Measurements from ENCODE around the gene PEX5L. TPM values are rescaled to one million over a fixed set of nuclear protein-coding genes. Genes with fewer than 3 reads are reported as not detected.

Gene PEX5L
- total and polyA plus RNA-seq, 2 donors (not counting 1 experiment from before 2014, with no cell fraction given) = not detected

DNA sequence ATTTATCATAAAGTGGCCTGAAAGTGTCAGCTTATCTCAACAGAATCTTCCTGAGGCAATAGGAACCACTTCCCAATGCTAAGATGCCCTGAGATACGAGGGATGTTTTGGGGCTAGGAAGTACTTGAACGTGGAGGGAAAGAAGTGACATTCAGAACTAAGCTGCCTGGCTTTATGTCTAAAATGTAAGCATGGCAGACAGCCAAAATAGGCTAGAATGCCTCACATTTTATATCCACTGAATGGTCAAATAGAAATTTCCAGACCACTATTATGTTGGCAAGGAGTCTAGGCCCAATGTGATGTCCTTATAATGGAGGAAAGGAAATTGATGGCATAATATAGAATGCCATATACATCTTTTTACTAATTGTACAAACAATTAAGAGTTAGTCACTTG is 154.9 kb downstream of the PEX5L start:
- no peak for ATAC-seq (ENCODE audit: low read depth)
- H4K20me1 ChIP-seq (ENCODE audit: control insufficient read depth, insufficient read depth, low read length, poor library complexity, severe bottlenecking) = no peaks in the 10 kb centered on the region
- no peak overlapping the region for H3K4me3 ChIP-seq (ENCODE audit: control extremely low read depth in 1 of 5, extremely low read depth in 1 of 5, insufficient read depth in 1 of 5, low read depth in 2 of 5, low read length in 4 of 5)
- 20% methylated on average over 1 of the region's 2 CpGs for WGBS (ENCODE audit: insufficient coverage)
- H3K4me2 ChIP-seq (replicated peaks; ENCODE audit: low read depth, low read length, poor library complexity, severe bottlenecking) = no peak overlapping the region
- no peak overlapping the region for H2AFZ ChIP-seq (ENCODE audit: insufficient read depth, low read depth, low read length, poor library complexity, severe bottlenecking)
- no peak overlapping the region for H3K27ac ChIP-seq (ENCODE audit: low read length in 2 of 2)
- ChIA-PET CTCF (no interaction called here), POLR2A (no interaction called here)
- no peaks in the 10 kb centered on the region for H3K9me3 Mint-ChIP-seq (ENCODE audit: insufficient read depth)
- no peaks in the 10 kb centered on the region for H3K4me1 ChIP-seq (ENCODE audit: control insufficient read depth in 2 of 2, insufficient read depth in 2 of 2, low read length in 2 of 2)
- intact Hi-C loops (cut with micrococcal nuclease) = no loop called here
- H3K36me3 ChIP-seq (replicated peaks in 1 of 2; ENCODE audit: control extremely low read depth in 1 of 2, control insufficient read depth in 1 of 2, extremely low read depth in 1 of 2, insufficient read depth in 2 of 2, low read length in 1 of 2) = no peaks in the 10 kb centered on the region
- no peaks in the 10 kb centered on the region for H3K79me2 ChIP-seq (ENCODE audit: control insufficient read depth, insufficient read depth, low read length)
- peaks cover 0 to 5% (median 4%) of the 10 kb centered on the region in 4 experiments for H3K27me3 ChIP-seq (replicated peaks in 1 of 4; ENCODE audit: control extremely low read depth in 1 of 4, control insufficient read depth in 3 of 4, insufficient read depth in 4 of 4, low read length in 3 of 4)
- H3K27me3 Mint-ChIP-seq = peaks cover 22% of the 10 kb centered on the region
- DNase-seq = no peak
- TF ChIP-seq EZH2 (IDR thresholded peaks at IDR 0.05; ENCODE audit: borderline replicate concordance, insufficient read depth, low read depth, low read length, poor library complexity, severe bottlenecking) = no peak
- TF ChIP-seq, protein P1, sequence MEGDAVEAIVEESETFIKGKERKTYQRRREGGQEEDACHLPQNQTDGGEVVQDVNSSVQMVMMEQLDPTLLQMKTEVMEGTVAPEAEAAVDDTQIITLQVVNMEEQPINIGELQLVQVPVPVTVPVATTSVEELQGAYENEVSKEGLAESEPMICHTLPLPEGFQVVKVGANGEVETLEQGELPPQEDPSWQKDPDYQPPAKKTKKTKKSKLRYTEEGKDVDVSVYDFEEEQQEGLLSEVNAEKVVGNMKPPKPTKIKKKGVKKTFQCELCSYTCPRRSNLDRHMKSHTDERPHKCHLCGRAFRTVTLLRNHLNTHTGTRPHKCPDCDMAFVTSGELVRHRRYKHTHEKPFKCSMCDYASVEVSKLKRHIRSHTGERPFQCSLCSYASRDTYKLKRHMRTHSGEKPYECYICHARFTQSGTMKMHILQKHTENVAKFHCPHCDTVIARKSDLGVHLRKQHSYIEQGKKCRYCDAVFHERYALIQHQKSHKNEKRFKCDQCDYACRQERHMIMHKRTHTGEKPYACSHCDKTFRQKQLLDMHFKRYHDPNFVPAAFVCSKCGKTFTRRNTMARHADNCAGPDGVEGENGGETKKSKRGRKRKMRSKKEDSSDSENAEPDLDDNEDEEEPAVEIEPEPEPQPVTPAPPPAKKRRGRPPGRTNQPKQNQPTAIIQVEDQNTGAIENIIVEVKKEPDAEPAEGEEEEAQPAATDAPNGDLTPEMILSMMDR (IDR thresholded peaks at IDR 0.05) = no peak
- H3K4me1 Mint-ChIP-seq = no peaks in the 10 kb centered on the region
- no peak overlapping the region for H3K27ac Mint-ChIP-seq
- H3K4me3 Mint-ChIP-seq = no peak overlapping the region
- H3K9me3 ChIP-seq (ENCODE audit: control extremely low read depth in 1 of 3, control insufficient read depth in 2 of 3, insufficient read depth in 1 of 3, low read length in 2 of 3) = no peaks in the 10 kb centered on the region
- H3K9ac ChIP-seq (ENCODE audit: low read length) = no peak overlapping the region

DNA sequence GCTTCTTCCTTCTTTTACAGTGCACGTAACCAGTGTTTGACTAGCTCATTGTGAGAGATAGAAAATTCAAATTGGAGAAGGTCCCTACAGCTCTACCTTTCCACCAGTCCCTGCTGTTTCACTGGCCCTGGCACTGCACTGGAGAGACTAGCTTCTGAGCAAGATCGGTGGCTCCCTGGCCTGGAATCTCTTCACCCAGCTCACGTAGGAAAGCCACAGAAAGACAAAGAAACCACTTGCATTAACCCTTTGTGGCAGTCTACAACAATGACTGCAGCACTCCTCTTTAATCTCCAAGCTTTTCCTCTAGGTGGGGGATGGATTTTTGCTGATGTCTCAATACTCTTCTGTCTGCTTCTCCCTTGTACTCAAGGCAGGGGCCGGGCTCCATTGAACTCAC is 155.9 kb downstream of the PEX5L start:
- DNase-seq = no peak
- Mint-ChIP-seq H3K27ac (no peak overlapping the region), H3K9me3 (ENCODE audit: insufficient read depth) (no peaks in the 10 kb centered on the region), H3K4me3 (no peak overlapping the region), H3K4me1 (no peaks in the 10 kb centered on the region), H3K27me3 (peaks cover 26% of the 10 kb centered on the region)
- H3K4me2 ChIP-seq (replicated peaks; ENCODE audit: low read depth, low read length, poor library complexity, severe bottlenecking) = no peak overlapping the region
- no peak for ATAC-seq (ENCODE audit: low read depth)
- H3K9me3 ChIP-seq (ENCODE audit: control extremely low read depth in 1 of 3, control insufficient read depth in 2 of 3, insufficient read depth in 1 of 3, low read length in 2 of 3) = no peaks in the 10 kb centered on the region
- TF ChIP-seq, protein P1 (IDR thresholded peaks at IDR 0.05) = no peak
- no peak for TF ChIP-seq EZH2 (IDR thresholded peaks at IDR 0.05; ENCODE audit: borderline replicate concordance, insufficient read depth, low read depth, low read length, poor library complexity, severe bottlenecking)
- H2AFZ ChIP-seq (ENCODE audit: insufficient read depth, low read depth, low read length, poor library complexity, severe bottlenecking) = no peak overlapping the region
- POLR2A ChIA-PET = no interaction called here
- 47% methylated on average over 3 of the region's 4 CpGs for WGBS (ENCODE audit: insufficient coverage)
- no peak overlapping the region for H3K4me3 ChIP-seq (ENCODE audit: control extremely low read depth in 1 of 5, extremely low read depth in 1 of 5, insufficient read depth in 1 of 5, low read depth in 2 of 5, low read length in 4 of 5)
- H4K20me1 ChIP-seq (ENCODE audit: control insufficient read depth, insufficient read depth, low read length, poor library complexity, severe bottlenecking) = no peaks in the 10 kb centered on the region
- H3K9ac ChIP-seq (ENCODE audit: low read length) = no peak overlapping the region
- CTCF ChIA-PET = no interaction called here
- H3K27ac ChIP-seq (ENCODE audit: low read length in 2 of 2) = no peak overlapping the region
- H3K4me1 ChIP-seq (ENCODE audit: control insufficient read depth in 2 of 2, insufficient read depth in 2 of 2, low read length in 2 of 2) = no peaks in the 10 kb centered on the region
- intact Hi-C loops (cut with micrococcal nuclease) = no loop called here
- H3K36me3 ChIP-seq (replicated peaks in 1 of 2; ENCODE audit: control extremely low read depth in 1 of 2, control insufficient read depth in 1 of 2, extremely low read depth in 1 of 2, insufficient read depth in 2 of 2, low read length in 1 of 2) = no peaks in the 10 kb centered on the region
- H3K27me3 ChIP-seq (replicated peaks in 1 of 4; ENCODE audit: control extremely low read depth in 1 of 4, control insufficient read depth in 3 of 4, insufficient read depth in 4 of 4, low read length in 3 of 4) = peaks cover 0 to 5% (median 4%) of the 10 kb centered on the region in 4 experiments
- no peaks in the 10 kb centered on the region for H3K79me2 ChIP-seq (ENCODE audit: control insufficient read depth, insufficient read depth, low read length)
